HG03439 (cell line): Measurements from ENCODE around the gene CAMTA1.

Source experiments
- ATAC-seq: cut with Tn5 transposase; IDR thresholded peaks from one replicate; pipeline ENCODE4 v1.9.1; 2021; ENCODE audit warnings: mild to moderate bottlenecking, moderate library complexity; ENCODE audit not compliant: unreplicated experiment

CAMTA1 gene

GRCh38 chr1:7455796-7456721 is 670.8 kb downstream of the CAMTA1 start:
- no peak for ATAC-seq

GRCh38 chr1:7456722-7457082 is 671.4 kb downstream of the CAMTA1 start:
- no peak for ATAC-seq

- ATAC-seq = no peak
Observed at GRCh38 chr1:7457811-7458210, 672.6 kb downstream of the CAMTA1 start.

- no peak for ATAC-seq
Observed at GRCh38 chr1:7458946-7459345, 673.7 kb downstream of the CAMTA1 start.

GRCh38 chr1:7459914-7460313 is 674.7 kb downstream of the CAMTA1 start:
- no peak for ATAC-seq

- no peak for ATAC-seq
Observed at GRCh38 chr1:7460807-7461206, 675.6 kb downstream of the CAMTA1 start.

GRCh38 chr1:7462617-7463016 is 677.4 kb downstream of the CAMTA1 start:
- no peak for ATAC-seq

GRCh38 chr1:7463526-7463925 is 678.3 kb downstream of the CAMTA1 start:
- ATAC-seq = no peak

- no peak for ATAC-seq
Observed at GRCh38 chr1:7464736-7465135, 679.5 kb downstream of the CAMTA1 start.

- ATAC-seq = no peak
Observed at GRCh38 chr1:7467476-7468175, 682.4 kb downstream of the CAMTA1 start.

GRCh38 chr1:7468248-7468647 is 683.0 kb downstream of the CAMTA1 start:
- ATAC-seq = no peak

GRCh38 chr1:7469255-7469938 is 684.1 kb downstream of the CAMTA1 start:
- ATAC-seq = no peak

GRCh38 chr1:7470904-7471638 is 685.8 kb downstream of the CAMTA1 start:
- ATAC-seq = peak; percentile 63

- ATAC-seq = no peak
Observed at GRCh38 chr1:7471836-7472235, 686.6 kb downstream of the CAMTA1 start.

- ATAC-seq = no peak
Observed at GRCh38 chr1:7473223-7474142, 688.2 kb downstream of the CAMTA1 start.

GRCh38 chr1:7474143-7474490 is 688.9 kb downstream of the CAMTA1 start:
- ATAC-seq = no peak

- no peak for ATAC-seq
Observed at GRCh38 chr1:7474786-7475502, 689.7 kb downstream of the CAMTA1 start.

GRCh38 chr1:7475691-7476090 is 690.4 kb downstream of the CAMTA1 start:
- no peak for ATAC-seq

GRCh38 chr1:7476402-7476801 is 691.1 kb downstream of the CAMTA1 start:
- no peak for ATAC-seq
